Upper lobe of left lung (tissue), 4 donors: ENCODE measurements around the gene ARMC12.

Source experiments
- CTCF ChIP-seq, 6 experiments: fragments of 450-650 bp in 4 of 6; fragments of 200-600 bp in 2 of 6; sonication (generic) in 2 of 6; IDR thresholded peaks; one replicate each; pipeline ENCODE4 v1.5.1; 2016 to 2019; ENCODE audit warnings: antibody characterized with exemption in 6 of 6
- POLR2A ChIP-seq, 4 donors: fragments of 450-650 bp; IDR thresholded peaks; one replicate each; pipeline ENCODE4 v1.5.1; 2016 to 2017; ENCODE audit warnings: antibody characterized with exemption in 4 of 4, mild to moderate bottlenecking in 2 of 4

DNA sequence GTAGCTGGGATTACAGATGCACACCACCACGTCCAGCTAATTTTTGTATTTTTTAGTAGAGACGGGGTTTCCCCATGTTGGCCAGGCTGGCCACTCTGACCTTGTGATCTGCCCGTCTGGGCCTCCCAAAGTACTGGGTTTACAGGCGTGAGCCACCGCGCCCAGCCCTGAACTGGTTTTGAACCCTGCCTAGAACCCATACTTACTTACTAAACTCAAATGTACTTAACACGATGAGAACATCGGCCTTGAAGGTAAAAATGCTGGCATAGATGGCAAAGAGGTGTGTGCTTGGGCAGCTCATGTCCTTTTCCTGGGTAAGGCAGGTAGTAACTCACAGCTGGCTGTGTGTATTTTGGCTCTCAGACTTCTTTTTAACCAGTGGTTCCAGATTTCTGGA, 3.2 kb upstream of the ARMC12 start:
- TF ChIP-seq POLR2A (IDR thresholded peaks at IDR 0.05) = no peak
- TF ChIP-seq CTCF (IDR thresholded peaks at IDR 0.05) = no peak
